K562 (cell line): ENCODE measurements around the gene DTWD2. TPM values are rescaled to one million over a fixed set of nuclear protein-coding genes. Genes with fewer than 3 reads are reported as not detected.
A peak's percentile ranks its signal among the peaks of the same experiment; 100 is the strongest.

Experiments
- ATAC-seq: fragments of 200-7000 bp; cut with Tn5 transposase; 3 replicates; pipeline ENCODE4 v1.9.1; 2020; ENCODE audit warnings: moderate library complexity
- BruUV-seq: library from RNA; stranded (reverse); fragments of 400-500 nt; replicated peaks from 2 replicates; lab custom pipeline; 2021; lab: Mats Ljungman, UMichigan
- CTCF ChIA-PET: fragments of 300-600 bp; formaldehyde crosslinking; extraction: SDS; loops from one replicate; lab custom pipeline; 2021; ENCODE audit warnings: low intra/inter-chr PET ratio; lab: Yijun Ruan, JAX
- POLR2A ChIA-PET: fragments of 300-600, 350-650 bp; sonication (Branson Sonifier 250); formaldehyde crosslinking; extraction: SDS; loops from one replicate; lab custom pipeline; 2021; ENCODE audit warnings: antibody characterized with exemption, inconsistent platforms; lab: Yijun Ruan, JAX
- DNase-seq, 4 experiments: peaks; one replicate each; pipeline versions ENCODE4 v3.0.0 to v3.0.0-alpha.2; 2011 to 2018; ENCODE audit warnings: low spot score in 3 of 4, mixed read lengths in 3 of 4; ENCODE audit errors: extremely low read depth in 1 of 4
- FAIRE-seq: peaks from 2 replicates; lab custom pipeline; 2011; peaks lifted over from hg19 to GRCh38; lab: Jason Lieb, UNC
- H2AFZ ChIP-seq: 2 replicates; pipeline ENCODE4 v1.6.0; 2011; ENCODE audit warnings: low read depth, low read length, control low read depth, inconsistent platforms
- H3K27ac ChIP-seq: fragments of 200-600 bp; 3 replicates; pipeline ENCODE4 v1.8.0; 2011; ENCODE audit warnings: low read depth, mild to moderate bottlenecking, control low read depth, inconsistent platforms, low read length, moderate library complexity, mixed read lengths; ENCODE audit errors: extremely low read depth
- H3K27me3 ChIP-seq, 2 experiments: fragments of 300-600 bp in 1 of 2; 2 replicates in 1 of 2; 3 replicates in 1 of 2; pipeline versions ENCODE4 v1.6.0 to v1.8.0; 2011; ENCODE audit warnings: inconsistent platforms in 2 of 2, low read length in 2 of 2, mild to moderate bottlenecking in 1 of 2, mixed read lengths in 1 of 2, moderate library complexity in 1 of 2; ENCODE audit not compliant: control insufficient read depth in 2 of 2, insufficient read depth in 2 of 2
- H3K36me3 ChIP-seq: fragments of 300-600 bp; 3 replicates; pipeline ENCODE4 v1.8.0; 2011; ENCODE audit warnings: mild to moderate bottlenecking, low read length, inconsistent platforms; ENCODE audit not compliant: control insufficient read depth, insufficient read depth
- H3K4me1 ChIP-seq, 2 experiments: fragments of 200-600 bp in 1 of 2; replicated peaks in 1 of 2; 2 replicates in 1 of 2; 3 replicates in 1 of 2; pipeline versions ENCODE4 v1.5.1 to v1.8.0; 2011; ENCODE audit warnings: inconsistent platforms in 2 of 2, low read length in 2 of 2, mild to moderate bottlenecking in 1 of 2, mixed read lengths in 1 of 2, moderate library complexity in 1 of 2; ENCODE audit not compliant: control insufficient read depth in 2 of 2, insufficient read depth in 2 of 2
- H3K4me2 ChIP-seq: 2 replicates; pipeline ENCODE4 v1.6.1; 2011; ENCODE audit warnings: low read length, control low read depth, inconsistent platforms, mixed read lengths; ENCODE audit not compliant: insufficient read depth
- H3K4me3 ChIP-seq: fragments of 200-600 bp; sonication (generic), shearing (Covaris generic); 2 replicates; pipeline ENCODE4 v1.5.1; 2016; ENCODE audit warnings: control low read depth, inconsistent platforms
- H3K79me2 ChIP-seq: fragments of 200-600 bp; 3 replicates; pipeline ENCODE4 v1.8.0; 2011; ENCODE audit warnings: low read length, inconsistent platforms; ENCODE audit not compliant: control insufficient read depth, insufficient read depth
- H3K9ac ChIP-seq, 2 experiments: 2 replicates each; pipeline versions ENCODE4 v1.6.0 to v1.6.1; 2011; ENCODE audit warnings: low read depth in 2 of 2, low read length in 2 of 2, control low read depth in 1 of 2, inconsistent platforms in 1 of 2, mild to moderate bottlenecking in 1 of 2, mixed read lengths in 1 of 2; ENCODE audit not compliant: insufficient read depth in 1 of 2
- H3K9me1 ChIP-seq: one replicate; pipeline ENCODE4 v1.6.0; 2011; ENCODE audit warnings: inconsistent platforms, mild to moderate bottlenecking, low read length, moderate library complexity; ENCODE audit not compliant: control insufficient read depth, insufficient read depth
- H3K9me3 ChIP-seq: replicated peaks from 2 replicates; pipeline ENCODE4 v1.5.1; 2011; ENCODE audit warnings: low read depth, low read length, inconsistent platforms; ENCODE audit not compliant: control insufficient read depth, insufficient read depth
- H4K20me1 ChIP-seq: replicated peaks from 2 replicates; pipeline ENCODE4 v1.6.1; 2011; ENCODE audit warnings: low read length, inconsistent platforms, mixed read lengths; ENCODE audit not compliant: control insufficient read depth, insufficient read depth
- ERF ChIP-seq: fragments of 450-650 bp; formaldehyde crosslinking; IDR thresholded peaks from 2 replicates; pipeline ENCODE4 v1.4.0; 2020; ENCODE audit warnings: mild to moderate bottlenecking, mixed read lengths
- PURB ChIP-seq: sonication (generic); formaldehyde crosslinking; IDR thresholded peaks from 2 replicates; pipeline ENCODE4 v1.9.0; 2021; ENCODE audit warnings: low read depth, mild to moderate bottlenecking, missing genetic modification reagents
- ZBTB43 ChIP-seq: sonication (generic); formaldehyde crosslinking; IDR thresholded peaks from 2 replicates; pipeline ENCODE4 v1.8.0; 2023; ENCODE audit warnings: mild to moderate bottlenecking, missing genetic modification reagents
- ZNF512 ChIP-seq: IDR thresholded peaks from 2 replicates; pipeline ENCODE4 v1.6.1; 2016; ENCODE audit warnings: missing genetic modification characterization, missing compliant biosample characterization
- ZNF695 ChIP-seq: fragments of 450-650 bp; formaldehyde crosslinking; IDR thresholded peaks from 2 replicates; pipeline ENCODE4 v1.4.0; 2020; ENCODE audit warnings: mild to moderate bottlenecking, moderate library complexity
- in situ Hi-C: fragments of 300-500 bp; cut with MboI; formaldehyde crosslinking; loops from 4 replicates; pipeline ENCODE4 v1.15.0; 2018; ENCODE audit warnings: inconsistent platforms, mixed read lengths
- intact Hi-C: fragments of 100-400 bp; cut with micrococcal nuclease; formaldehyde crosslinking; loops from 2 replicates; pipeline ENCODE4 v1.14.2; 2022
- polyA plus RNA-seq, 8 experiments: library from polyadenylated mRNA; depleted of rRNA in 4 of 8; stranded (reverse) in 5 of 8; unstranded in 3 of 8; fragments of >200 nt; fragmentation: Nextera tagmentation in 2 of 8; fragmentation: Illumina TruSeq in 1 of 8; extraction: Ambion mirVana in 2 of 8; extraction: Trizol in 1 of 8; gene quantifications; 2 replicates each; pipeline versions ENCODE4 v1.2.1 to v1.2.3, GENCODE V29; 2011 to 2014; ENCODE audit warnings: inconsistent platforms in 1 of 8, missing spikeins in 1 of 8
- total RNA-seq, 7 experiments: library from RNA; depleted of rRNA in 6 of 7; stranded (reverse); fragments of >200 nt in 6 of 7; fragmentation: Illumina TruSeq in 2 of 7; extraction: Trizol in 2 of 7; gene quantifications; 2 replicates each; pipeline versions ENCODE4 v1.2.1 to v1.2.3, GENCODE V29; 2011 to 2021; ENCODE audit warnings: low replicate concordance in 1 of 7
- TF ChIP-seq, protein P1 (sequence below): sonication (generic); formaldehyde crosslinking; IDR thresholded peaks from 2 replicates; pipeline ENCODE4 v1.8.0; 2022; ENCODE audit warnings: mild to moderate bottlenecking, missing genetic modification reagents
- TF ChIP-seq, protein P2 (sequence below), 2 experiments: fragments of 450-650 bp in 1 of 2; sonication (generic) in 1 of 2; formaldehyde crosslinking in 1 of 2; IDR thresholded peaks in 1 of 2; conservative IDR thresholded peaks in 1 of 2; 2 replicates each; pipeline versions ENCODE4 v1.6.1 to v1.8.1; 2016 to 2023; ENCODE audit warnings: mild to moderate bottlenecking in 2 of 2, moderate library complexity in 2 of 2, inconsistent platforms in 1 of 2, missing genetic modification reagents in 1 of 2

DTWD2 gene
- total and polyA plus RNA-seq, 9 of the 15 experiments (the other 6 are each of a cell fraction or from before 2014, with no cell fraction given): 0.99 to 10.8 (median 4.1) TPM

DNA sequence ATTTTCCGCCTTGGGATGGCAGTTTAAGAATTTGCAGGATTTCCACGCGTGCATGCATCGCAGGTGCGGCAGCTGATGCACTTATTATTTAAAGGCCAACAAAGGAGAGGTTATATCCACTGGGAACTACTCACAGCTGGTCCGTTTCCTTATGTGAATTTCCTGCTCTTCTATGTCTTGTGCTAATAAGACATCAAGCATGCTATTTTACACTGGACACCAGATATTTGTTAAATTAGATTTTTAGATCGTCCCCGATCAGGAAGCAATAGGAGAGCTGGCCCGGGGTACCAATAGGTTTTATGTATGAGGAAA, 476 bp upstream of the DTWD2 start (continued):
- TF ChIP-seq, protein P1, sequence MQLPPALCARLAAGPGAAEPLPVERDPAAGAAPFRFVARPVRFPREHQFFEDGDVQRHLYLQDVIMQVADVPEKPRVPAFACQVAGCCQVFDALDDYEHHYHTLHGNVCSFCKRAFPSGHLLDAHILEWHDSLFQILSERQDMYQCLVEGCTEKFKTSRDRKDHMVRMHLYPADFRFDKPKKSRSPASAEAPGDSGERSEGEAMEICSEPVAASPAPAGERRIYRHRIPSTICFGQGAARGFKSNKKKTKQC (CRISPR knock-in tag): no peak
- TF ChIP-seq ZBTB43 (CRISPR knock-in tag) (no peak), ERF (CRISPR knock-in tag) (0 out of 2 replicates have a peak, but pooled peaks have one; percentile 22), PURB (no peak)

DNA sequence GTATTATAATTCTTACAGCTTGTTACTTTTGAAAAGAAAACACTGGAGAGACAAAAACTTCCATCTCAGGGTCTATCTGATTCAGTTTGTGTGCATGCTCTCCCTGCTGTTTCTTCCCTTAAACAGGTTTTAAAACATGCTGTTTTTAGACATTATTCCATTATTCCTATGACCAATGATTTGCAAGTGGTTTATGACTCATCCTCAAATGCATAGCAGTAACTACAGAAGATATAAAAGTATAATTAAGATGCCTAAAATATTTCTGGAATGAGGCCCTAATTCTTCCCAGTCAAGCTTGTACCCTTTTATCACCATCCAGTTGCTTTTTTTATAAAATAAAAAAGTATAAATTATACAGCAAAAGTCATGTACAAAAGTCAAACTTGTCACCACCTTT, 3.7 kb downstream of the DTWD2 start:
- no peak overlapping the region for H3K27ac ChIP-seq
- H3K27me3 ChIP-seq: no peaks in the 10 kb centered on the region
- FAIRE-seq: no peak
- no TSS peak for BruUV-seq
- intact Hi-C loops (loop anchor here (5.0 kb wide), 2 partner anchors 283 to 338 kb away; no protein-coding TSS in a partner anchor), in situ Hi-C loops (loop anchor here (5.0 to 25.0 kb wide), 2 partner anchors 428 to 753 kb away; no protein-coding TSS in a partner anchor)
- ChIA-PET POLR2A (no interaction called here), CTCF (no interaction called here)
- H3K9me1 ChIP-seq: no peaks in the 10 kb centered on the region
- H3K4me1 ChIP-seq: peaks cover 9 to 11% of the 10 kb centered on the region in 2 experiments; a peak in 3 of 5 replicates
- ATAC-seq: no peak
- TF ChIP-seq ZNF695 (no peak), ZNF512 (tag) (no peak)
- TF ChIP-seq, protein P2, sequence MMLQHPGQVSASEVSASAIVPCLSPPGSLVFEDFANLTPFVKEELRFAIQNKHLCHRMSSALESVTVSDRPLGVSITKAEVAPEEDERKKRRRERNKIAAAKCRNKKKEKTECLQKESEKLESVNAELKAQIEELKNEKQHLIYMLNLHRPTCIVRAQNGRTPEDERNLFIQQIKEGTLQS (IDR thresholded peaks at IDR 0.05): 0 out of 2 replicates have a peak, but pooled peaks have one; percentile 15
- TF ChIP-seq, protein P2 (CRISPR knock-in tag; conservative IDR thresholded peaks at IDR 0.05): no peak
- H2AFZ ChIP-seq: no peak overlapping the region
- H3K9me3 ChIP-seq: no peaks in the 10 kb centered on the region
- H3K4me2 ChIP-seq: no peak overlapping the region
- no peaks in the 10 kb centered on the region for H3K36me3 ChIP-seq
- H3K4me3 ChIP-seq: no peak overlapping the region
- no peaks in the 10 kb centered on the region; the same call in 2 of the 3 replicates for H3K79me2 ChIP-seq
- no peak for DNase-seq
- no peak overlapping the region for H3K9ac ChIP-seq
- no peaks in the 10 kb centered on the region for H4K20me1 ChIP-seq
